Measurements from ENCODE around the gene SLC16A3. TPM values are rescaled to one million over a fixed set of nuclear protein-coding genes. Genes with fewer than 3 reads are reported as not detected.

SLC16A3 gene
- total and polyA plus RNA-seq, 9 of the 15 experiments (the other 6 are each of a cell fraction or from before 2014, with no cell fraction given), result 0.11 to 5.4 (median 1.2) TPM; not detected in 2

GRCh38 chr17:82267575-82268379 lies 38.9 kb downstream of the SLC16A3 start (continued):
- TF ChIP-seq, protein P1, sequence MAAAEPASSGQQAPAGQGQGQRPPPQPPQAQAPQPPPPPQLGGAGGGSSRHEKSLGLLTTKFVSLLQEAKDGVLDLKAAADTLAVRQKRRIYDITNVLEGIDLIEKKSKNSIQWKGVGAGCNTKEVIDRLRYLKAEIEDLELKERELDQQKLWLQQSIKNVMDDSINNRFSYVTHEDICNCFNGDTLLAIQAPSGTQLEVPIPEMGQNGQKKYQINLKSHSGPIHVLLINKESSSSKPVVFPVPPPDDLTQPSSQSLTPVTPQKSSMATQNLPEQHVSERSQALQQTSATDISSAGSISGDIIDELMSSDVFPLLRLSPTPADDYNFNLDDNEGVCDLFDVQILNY (CRISPR knock-in tag; IDR thresholded peaks at IDR 0.05), result peak; percentile 67; the same call in 1 of the 2 replicates
- TF ChIP-seq SIN3A (IDR thresholded peaks at IDR 0.05; ENCODE audit: borderline replicate concordance in 2 of 2, control insufficient read depth in 1 of 2, low read depth in 2 of 2, low read length in 2 of 2), result 0 out of 4 replicates have a peak, but pooled peaks of 1 of the 2 experiments have one; percentile 40
- peak in 1 of 2 experiments; percentile 58; a peak in 3 of 4 replicates for TF ChIP-seq MAZ (CRISPR knock-in tag; conservative IDR thresholded peaks at IDR 0.05 in 1 of 2, IDR thresholded peaks at IDR 0.05 in 1 of 2)
- TF ChIP-seq DACH1 (IDR thresholded peaks at IDR 0.05; ENCODE audit: partially characterized antibody), result peak; percentile 53
- peak; percentile 98 for TF ChIP-seq ATF3 (IDR thresholded peaks at IDR 0.05)
- TF ChIP-seq ATF3 (CRISPR knock-in tag; conservative IDR thresholded peaks at IDR 0.05), result peak; percentile 78; the same call in 1 of the 2 replicates
- no peak for TF ChIP-seq NR2C2 (CRISPR knock-in tag; IDR thresholded peaks at IDR 0.05)
- peak; percentile 70 for TF ChIP-seq NR2C2 (tag; IDR thresholded peaks at IDR 0.05)
- TF ChIP-seq ZNF354B (CRISPR knock-in tag; IDR thresholded peaks at IDR 0.05), result no peak
- TF ChIP-seq SMARCC2 (IDR thresholded peaks at IDR 0.05; ENCODE audit: low read depth), result 0 out of 2 replicates have a peak, but pooled peaks have one; percentile 26
- TF ChIP-seq ARID4B (CRISPR knock-in tag; IDR thresholded peaks at IDR 0.05), result peak; percentile 71
- TF ChIP-seq RBFOX2 (IDR thresholded peaks at IDR 0.05; ENCODE audit: low read depth, low read length), result peak; percentile 66
- TF ChIP-seq POLR2H (tag; IDR thresholded peaks at IDR 0.05; ENCODE audit: low read depth), result no peak
- TF ChIP-seq ZNF263 (CRISPR knock-in tag; IDR thresholded peaks at IDR 0.05; ENCODE audit: borderline replicate concordance), result peak; percentile 5; the same call in 1 of the 2 replicates
- peak in 1 of 2 experiments; percentile 17; a peak in 1 of 4 replicates for TF ChIP-seq RCOR1 (IDR thresholded peaks at IDR 0.05; ENCODE audit: borderline replicate concordance in 1 of 2, low read depth in 2 of 2, low read length in 2 of 2)
- peak; percentile 21; the same call in 1 of the 2 replicates for TF ChIP-seq SUPT5H (IDR thresholded peaks at IDR 0.05)
- TF ChIP-seq ZNF699 (CRISPR knock-in tag; IDR thresholded peaks at IDR 0.05; ENCODE audit: insufficient replicate concordance), result no peak
- TF ChIP-seq JUN (IDR thresholded peaks at IDR 0.05; ENCODE audit: borderline replicate concordance, low read depth, low read length), result peak; percentile 95
- peak; percentile 59; the same call in 1 of the 2 replicates for TF ChIP-seq JUN (CRISPR knock-in tag; IDR thresholded peaks at IDR 0.05; ENCODE audit: borderline replicate concordance)
